SK-N-MC (cell line): Measurements from ENCODE around the gene RNF126.

Experiments
- EZH2 ChIP-seq: fragments of 200-600 bp; sonication (generic); IDR thresholded peaks from one replicate; pipeline ENCODE4 v1.6.1; 2017; ENCODE audit warnings: antibody characterized with exemption
- POLR2AphosphoS5 ChIP-seq: IDR thresholded peaks from 2 replicates; pipeline ENCODE4 v1.6.1; 2012; ENCODE audit warnings: mild to moderate bottlenecking, low read depth, low read length, borderline replicate concordance

DNA sequence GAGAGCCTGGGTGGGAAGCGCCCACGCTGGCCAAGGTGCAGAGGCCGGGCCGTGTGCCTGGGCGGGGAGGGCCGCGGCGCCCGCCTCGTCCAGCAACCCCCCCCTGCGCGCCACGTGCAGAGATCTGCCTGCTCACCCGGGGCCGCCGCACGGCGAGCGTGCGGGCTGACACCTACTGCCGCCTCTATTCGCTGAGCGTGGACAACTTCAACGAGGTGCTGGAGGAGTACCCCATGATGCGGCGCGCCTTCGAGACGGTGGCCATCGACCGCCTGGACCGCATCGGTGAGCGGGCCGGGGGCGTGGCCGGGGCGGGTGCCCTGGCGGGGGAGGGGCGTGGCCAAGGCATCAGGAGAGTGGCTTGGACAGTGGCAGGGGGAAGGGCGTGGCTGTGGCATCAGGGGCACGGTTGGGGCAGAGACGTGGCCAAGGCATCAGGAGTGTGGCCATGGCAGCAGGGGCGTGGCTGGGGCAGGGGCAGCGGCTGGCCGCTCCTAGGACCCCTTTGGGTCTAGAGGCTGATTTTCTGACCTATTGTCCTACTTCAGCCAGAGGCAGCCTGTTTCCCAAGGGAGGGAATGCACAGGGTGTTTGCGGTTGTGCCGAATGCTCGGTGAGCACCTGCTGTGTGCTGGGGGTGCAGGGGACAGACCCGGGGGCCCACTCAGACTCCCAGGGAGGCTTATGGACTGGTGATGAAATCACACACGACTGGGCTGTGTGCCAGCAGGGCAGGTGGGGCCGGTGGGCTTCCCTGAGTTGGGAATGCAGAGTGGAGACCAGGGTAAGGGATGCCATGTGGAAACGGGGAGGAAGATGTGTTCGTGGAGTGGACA is 49.1 kb downstream of the RNF126 start:
- TF ChIP-seq POLR2AphosphoS5 (no peak), EZH2 (no peak)
